8988T (cell line): ENCODE results near the gene ROMO1.
A peak's percentile ranks its signal among the peaks of the same experiment; 100 is the strongest.
"Not testable (repeated sequence)": the region's sequence is repeated elsewhere in the genome, so short reads cannot be mapped to it uniquely, and the experiment has no call there.

Source experiments
- DNase-seq: peaks from one replicate; pipeline ENCODE4 v3.0.0; 2011

Gene ROMO1

DNA sequence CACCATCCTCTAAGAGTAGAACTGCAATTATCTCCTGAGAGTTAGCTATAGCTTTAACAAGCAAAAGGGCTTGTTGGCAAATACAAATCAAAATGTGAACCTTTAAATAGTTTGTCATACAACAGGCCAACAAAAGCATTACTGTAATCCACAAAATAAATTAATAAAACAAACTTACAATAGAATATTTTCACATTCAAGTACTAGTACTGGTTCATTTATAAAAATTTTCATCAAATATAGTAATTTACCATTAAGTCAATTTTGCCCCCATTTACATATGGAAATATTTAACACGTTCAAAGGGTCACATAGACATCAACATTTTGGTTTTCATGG lies 33.4 kb downstream of the ROMO1 start:
- no peak for DNase-seq

DNA sequence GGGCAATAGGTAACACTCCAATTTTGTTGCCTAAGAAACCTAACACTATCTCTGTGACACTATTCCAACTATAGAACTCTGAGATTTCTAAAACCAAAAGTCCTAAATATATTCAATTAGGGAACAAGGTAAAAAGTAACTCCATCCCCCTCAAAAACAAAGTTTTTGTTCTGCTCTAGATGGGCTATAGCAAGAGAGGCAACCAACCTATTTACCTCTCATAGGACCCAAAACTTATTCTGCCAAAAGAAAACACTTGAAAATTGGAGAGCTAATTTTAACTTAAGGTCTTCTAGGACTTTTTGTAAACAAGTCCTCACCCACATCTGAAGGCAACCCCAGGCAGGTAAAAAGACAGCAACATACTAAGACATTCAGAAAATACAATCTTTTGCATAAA lies 35.2 kb downstream of the ROMO1 start:
- DNase-seq, result no peak

DNA sequence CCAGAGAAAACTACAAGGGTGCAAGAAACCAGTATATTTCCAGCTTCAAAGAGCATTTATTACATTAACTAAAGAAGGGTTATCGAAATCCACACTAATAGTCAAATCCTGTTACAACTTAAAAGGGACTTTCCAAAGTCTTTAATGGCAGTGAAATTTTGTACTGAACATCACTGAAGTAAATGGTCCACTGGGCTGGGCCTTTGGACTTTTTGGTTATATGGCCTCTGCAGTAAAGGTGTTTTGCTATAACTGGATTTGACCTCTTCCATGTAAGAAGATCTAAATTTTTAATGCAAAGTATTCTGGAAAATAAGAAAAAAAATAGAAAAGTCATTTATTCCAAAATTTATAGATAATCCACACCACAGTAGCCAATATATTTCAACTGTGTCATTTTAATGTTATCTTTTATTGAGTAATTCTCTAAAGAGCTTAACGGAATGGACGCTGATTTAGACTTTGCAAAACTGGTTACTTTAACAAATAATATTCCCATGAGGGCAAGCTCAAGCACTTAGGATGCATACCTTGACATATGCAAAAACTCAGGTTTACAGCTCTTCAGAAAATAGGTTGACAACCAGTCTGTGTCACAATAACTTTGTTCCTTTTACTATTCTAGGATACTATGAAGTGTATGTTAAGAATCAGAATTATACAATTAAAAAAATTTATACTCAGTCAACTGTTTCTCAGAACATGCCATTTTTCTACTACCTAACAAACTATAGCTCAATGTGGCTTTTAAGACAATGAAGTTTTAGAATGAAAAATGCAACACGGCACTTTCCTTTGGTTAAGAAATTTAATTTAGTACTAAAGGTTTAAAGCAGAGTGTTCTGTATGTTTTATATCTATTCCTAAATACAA lies 35.8 kb downstream of the ROMO1 start:
- DNase-seq, result no peak

DNA sequence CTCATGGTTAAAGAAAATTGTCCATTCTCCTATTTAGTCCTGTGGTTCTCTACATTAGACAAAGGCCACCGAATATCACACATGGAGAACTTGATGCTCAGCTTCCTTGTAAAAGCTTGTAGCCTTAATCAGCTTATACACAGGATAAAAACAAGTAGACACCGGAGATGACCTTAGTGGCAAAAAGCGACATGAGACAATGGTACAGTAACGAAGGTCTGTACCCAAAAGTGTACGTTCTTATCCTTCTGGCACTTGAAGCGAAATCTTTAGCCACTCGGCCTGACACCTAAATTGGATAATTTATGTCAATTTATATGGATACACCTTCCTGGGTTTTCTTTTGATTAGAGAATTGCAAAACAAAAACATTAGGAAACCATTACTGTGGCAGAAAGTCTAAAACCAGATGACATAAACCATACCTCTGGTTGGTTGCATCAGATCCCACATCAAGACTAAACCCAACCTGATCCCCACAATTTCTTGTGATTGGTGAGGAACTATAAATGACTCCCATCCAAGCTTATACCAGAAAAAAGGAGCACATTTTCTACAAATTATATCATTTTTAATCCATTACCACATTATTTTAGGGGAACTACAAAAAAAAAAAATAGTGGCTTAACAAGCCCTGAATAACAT lies 36.7 kb downstream of the ROMO1 start:
- no peak for DNase-seq

DNA sequence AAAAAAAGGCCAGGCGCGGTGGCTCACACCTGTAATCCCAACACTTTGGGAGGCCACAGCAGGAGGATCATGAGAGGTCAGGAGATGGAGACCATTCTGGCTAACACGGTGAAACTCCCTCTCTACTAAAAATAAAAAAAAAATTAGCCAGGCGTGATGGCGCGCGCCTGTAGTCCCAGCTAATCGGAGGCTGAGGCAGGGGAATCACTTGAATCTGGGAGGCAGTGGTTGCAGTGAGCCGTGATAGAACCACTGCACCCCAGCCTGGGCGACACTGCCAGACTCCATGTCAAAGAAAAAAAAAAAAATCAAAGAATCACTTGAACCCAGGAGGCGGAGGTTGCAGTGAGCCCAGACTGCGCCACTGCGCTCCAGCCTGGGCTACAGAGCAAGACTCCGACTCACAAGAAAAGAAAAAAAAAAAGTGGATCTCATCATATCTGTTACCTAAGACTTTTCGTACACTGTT lies 38.7 kb downstream of the ROMO1 start:
- no peak for DNase-seq

DNA sequence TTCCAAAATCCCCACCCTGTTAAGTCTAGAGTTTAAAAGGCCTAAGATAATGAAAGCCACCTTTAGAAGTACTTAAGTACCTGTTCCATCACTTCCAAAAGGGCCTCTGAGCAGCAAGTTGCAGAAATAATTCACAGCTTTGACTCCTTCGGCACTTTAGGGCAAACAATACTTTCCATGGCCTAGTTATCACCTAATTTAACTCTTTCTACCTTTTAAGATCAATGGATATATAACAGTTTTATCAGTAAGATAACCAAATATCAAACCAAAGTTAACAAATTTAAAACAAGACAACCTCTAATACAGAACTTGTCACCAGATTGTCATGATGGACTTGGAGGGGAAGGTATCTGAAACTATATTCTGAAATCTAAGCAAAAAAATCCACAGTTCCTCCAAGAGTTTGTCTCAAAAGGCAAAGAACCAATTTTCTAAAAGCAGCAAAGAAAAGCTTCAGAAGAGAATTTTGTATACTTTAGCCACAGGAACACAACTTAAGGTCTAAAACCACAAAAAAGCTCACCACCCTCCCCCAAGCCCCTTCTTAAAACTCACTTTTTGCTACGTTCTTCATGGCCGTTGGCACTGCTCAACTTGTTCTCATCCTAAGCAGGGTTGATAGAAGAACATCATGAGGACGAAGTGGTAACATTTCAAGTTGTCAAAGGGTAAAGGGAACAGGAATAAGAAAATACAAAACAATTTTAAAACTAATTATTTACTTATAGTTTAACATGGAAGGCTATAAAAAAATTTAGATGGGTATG lies 39.4 kb downstream of the ROMO1 start:
- DNase-seq, result no peak

DNA sequence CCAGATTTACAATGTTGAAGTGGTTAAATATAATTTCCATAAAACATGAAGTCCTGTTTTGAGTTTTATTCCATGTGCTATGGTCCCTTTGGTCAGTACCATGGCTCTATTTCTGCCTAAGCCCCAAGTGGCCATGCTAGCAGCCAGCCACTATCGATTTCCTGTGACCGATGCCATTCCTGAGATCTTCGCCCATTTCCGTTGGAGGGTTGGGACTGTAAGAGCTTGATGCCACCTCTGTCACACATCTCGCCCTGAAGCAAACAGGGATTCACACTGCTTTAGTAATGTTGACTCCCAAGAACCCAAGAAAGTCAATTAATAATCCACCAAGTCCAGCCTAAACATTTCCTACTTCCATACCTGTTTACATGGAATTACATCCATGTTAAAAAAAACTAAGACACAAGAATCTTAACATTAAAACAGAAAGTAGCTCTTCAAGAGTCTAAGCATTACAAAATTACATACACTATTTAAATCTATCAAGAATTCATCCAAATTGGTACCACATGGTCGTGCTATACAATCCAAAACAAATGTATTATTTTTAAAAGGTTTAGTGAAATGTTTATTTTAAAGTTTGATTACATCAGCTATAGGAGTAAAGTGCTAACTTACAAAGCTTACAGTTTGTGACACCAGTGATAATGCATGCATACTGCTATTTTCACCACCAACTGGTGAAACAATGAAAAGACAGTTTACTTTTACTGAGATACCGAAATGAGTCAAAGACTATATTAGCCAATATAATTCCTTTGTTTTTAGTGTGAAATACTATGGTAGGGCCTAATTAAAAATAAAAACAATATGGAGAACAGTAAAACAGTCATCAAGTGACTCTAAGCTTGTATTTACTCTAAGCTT lies 40.3 kb downstream of the ROMO1 start:
- DNase-seq, result no peak

DNA sequence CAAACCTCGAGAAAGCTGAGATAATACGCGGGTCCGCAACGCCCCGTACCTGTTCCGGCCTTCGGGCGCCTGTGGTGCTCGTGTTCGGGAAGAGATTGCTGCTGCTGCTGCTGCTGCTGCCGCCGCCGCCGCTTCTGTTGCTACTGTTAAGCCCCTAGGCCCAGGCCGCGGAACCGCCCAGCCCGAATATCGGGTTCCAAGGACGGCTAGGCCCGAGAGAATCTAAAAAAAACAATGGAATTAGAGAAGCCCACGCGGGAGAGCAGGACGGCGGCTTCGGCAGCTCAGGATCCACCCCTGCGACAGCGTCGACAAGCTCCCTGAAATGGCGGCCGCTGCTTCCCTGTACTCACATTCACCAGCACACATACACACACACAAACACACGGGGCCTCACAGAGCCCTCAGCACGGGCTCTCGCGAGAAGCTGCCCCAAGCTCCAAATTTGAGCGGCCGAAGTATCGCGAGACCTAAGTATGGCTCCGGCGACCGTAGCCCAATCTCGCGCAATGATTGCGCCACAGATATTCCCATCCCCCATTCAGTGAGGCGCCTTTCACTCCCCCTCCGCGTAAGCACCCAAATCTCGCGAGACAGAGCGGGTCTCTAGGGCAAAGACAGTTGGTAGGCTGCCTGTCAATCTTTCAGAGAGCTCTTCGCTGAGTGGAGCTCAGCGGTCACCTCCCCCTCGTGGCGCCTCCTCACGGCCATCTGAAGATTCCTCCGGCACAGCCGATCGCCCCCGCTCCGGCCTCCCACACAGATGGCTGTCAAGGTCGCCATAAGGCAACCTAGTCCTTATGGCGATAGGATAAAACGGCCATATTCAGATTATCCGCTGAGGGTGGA lies 42.9 kb downstream of the ROMO1 start, which contains the start of gene RBM39:
TSS of gene RBM39 (minus strand) at position 369 of the 849 bp plus-strand sequence. CDS start 1,386 bp downstream, outside the sequence.
- peak; percentile 55 for DNase-seq

DNA sequence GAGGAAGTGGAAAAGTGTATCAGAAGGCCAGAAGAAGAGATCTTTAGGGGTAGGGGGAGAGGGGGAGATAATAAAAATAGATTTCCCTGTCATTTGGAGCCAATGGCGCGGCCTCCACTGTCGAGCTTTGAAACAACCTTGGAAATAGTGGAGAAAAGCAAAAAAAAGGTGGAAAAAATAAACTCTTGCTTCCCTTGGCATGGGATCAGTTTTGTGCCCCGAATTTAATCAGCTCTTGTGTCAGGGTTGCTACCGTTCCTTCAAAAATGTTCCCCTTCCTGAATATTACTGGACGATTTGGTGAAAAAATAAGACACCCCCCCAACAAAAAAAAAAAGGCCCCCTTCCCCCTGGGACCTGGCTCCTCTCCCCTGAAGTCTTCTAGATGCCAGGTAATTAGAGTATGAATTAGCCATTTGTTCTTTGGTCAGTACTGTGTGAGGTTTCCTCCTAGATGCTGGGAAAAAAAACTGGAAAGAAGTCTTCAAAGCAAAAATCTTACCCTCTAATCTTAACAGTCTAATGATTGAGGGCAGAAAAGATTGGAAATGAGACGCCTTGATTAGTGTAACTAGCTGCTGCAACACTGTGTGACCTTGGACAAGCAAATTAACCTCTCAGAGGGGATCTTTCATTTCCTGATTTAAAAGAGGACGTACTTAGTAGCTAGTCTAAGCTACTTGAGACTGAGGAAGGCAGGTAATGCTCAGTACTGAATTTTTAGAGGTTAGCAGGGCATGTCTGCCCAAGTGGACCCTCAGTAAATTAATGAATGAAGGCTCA lies 43.7 kb downstream of the ROMO1 start:
- no peak for DNase-seq

DNA sequence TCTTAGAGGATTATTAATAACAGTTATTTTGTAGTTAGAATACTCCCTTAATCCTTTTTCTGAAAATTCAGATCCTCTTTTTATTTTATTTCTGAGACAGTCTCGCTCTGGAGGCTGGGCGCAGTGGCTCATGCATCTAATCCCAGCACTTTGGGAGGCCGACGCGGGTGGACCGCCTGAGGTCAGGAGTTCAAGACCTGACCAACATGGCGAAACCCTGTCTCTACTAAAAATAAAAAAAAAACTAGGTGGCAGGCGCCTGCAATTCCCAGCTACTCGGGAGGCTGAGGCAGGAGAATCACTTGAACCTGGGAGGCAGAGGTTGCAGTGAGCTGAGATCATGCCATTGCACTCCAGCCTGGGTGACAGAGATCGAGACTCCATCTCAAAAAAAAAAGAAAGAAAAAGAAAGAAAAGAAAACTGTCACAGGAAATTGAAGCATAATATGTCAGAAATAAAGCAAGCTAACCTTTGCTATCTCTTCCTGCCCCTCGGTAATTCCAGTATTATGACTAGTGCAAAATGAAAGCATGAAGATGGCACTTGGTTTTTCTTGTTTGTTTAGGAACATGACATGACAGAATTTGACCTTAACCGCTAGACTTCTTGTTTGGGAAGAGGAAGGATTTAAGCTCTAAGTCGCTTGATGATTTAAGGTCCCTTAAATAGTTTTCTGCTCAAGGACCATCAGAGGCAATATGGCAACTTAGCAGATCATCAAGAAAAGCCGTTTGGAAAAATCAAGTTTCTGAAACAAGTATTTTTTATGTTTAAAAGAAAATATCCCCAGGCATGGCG lies 44.7 kb downstream of the ROMO1 start:
- DNase-seq, result no peak

DNA sequence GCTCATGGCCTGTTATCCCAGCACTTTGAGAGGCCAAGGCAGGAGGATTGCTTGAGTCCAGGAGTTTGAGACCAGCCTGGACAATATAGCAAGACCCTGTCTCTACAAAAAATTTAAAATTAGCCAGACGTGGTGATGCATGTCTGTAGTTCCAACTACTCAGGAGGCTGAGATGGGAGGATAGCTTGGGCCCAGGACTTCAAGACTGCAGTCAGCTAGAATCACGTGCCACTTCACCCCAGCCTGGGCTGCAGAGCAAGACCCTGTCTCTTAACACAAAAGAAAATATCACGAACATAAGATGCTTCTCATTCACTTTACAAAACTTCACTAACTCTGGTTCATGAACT lies 45.3 kb downstream of the ROMO1 start:
- not testable (repeated sequence) for DNase-seq
